ENCODE data around the gene SIRT1. TPM values are rescaled to one million over a fixed set of nuclear protein-coding genes. Genes with fewer than 3 reads are reported as not detected.

The SIRT1 gene
- total RNA-seq, 1 experiment from 2014 or later: 22.8 TPM

GRCh38 chr10:67943917-67944316, 59.5 kb downstream of the SIRT1 start:
- H3K9me3 ChIP-seq (ENCODE audit: control insufficient read depth in 1 of 2, insufficient read depth in 1 of 2, low read depth in 1 of 2, low read length in 2 of 2): no peaks in the 10 kb centered on the region
- H2AFZ ChIP-seq (ENCODE audit: low read depth, low read length, poor library complexity, severe bottlenecking): no peak overlapping the region
- ATAC-seq: no peak
- no peak for TF ChIP-seq ATF3 (IDR thresholded peaks at IDR 0.05)
- no peak for TF ChIP-seq ELF1 (IDR thresholded peaks at IDR 0.05; ENCODE audit: borderline replicate concordance, low read depth)
- no peak for TF ChIP-seq JUND (IDR thresholded peaks at IDR 0.05)
- no peak for TF ChIP-seq TCF7L2 (IDR thresholded peaks at IDR 0.05; ENCODE audit: borderline replicate concordance, extremely low read depth, insufficient read depth, insufficient read length)
- H4K20me1 ChIP-seq (ENCODE audit: insufficient read depth): no peaks in the 10 kb centered on the region
- no peaks in the 10 kb centered on the region for H3K27me3 ChIP-seq (ENCODE audit: insufficient read depth, low read length)
- no TSS peak for BruUV-seq (replicated peaks)
- H3K36me3 ChIP-seq (ENCODE audit: control insufficient read depth in 1 of 2, insufficient read depth in 2 of 2, low read length in 2 of 2): peaks cover 0 to 2% of the 10 kb centered on the region in 2 experiments; a peak in 1 of 4 replicates
- H3K4me1 ChIP-seq (ENCODE audit: control insufficient read depth in 1 of 2, insufficient read depth in 2 of 2, low read length in 2 of 2): no peaks in the 10 kb centered on the region
- H3K4me3 ChIP-seq (replicated peaks in 1 of 2; ENCODE audit: low read depth in 1 of 2, low read length in 2 of 2): no peak overlapping the region
- no peak overlapping the region for H3K27ac ChIP-seq (ENCODE audit: low read depth, low read length)
- RAD21 ChIA-PET (ENCODE audit: low non-redundant PET in 1 of 2, low total read pairs in 2 of 2, uncharacterized antibody in 2 of 2, unreplicated experiment in 2 of 2): no interaction called here
- no peak overlapping the region for H3K4me2 ChIP-seq (ENCODE audit: low read length)
- H3K79me2 ChIP-seq (ENCODE audit: insufficient read depth, low read length): no peaks in the 10 kb centered on the region
- no peak for DNase-seq (ENCODE audit: low read depth, low spot score)
- CTCF ChIA-PET: no interaction called here
- H3K9me2 ChIP-seq (ENCODE audit: insufficient read depth): no peaks in the 10 kb centered on the region
- no peak overlapping the region for H3K9ac ChIP-seq (ENCODE audit: low read length)
- intact Hi-C loops (cut with micrococcal nuclease): no loop called here
- POLR2A ChIA-PET: no interaction called here

- POLR2A ChIA-PET: no interaction called here
- RAD21 ChIA-PET (ENCODE audit: low non-redundant PET in 1 of 2, low total read pairs in 2 of 2, uncharacterized antibody in 2 of 2, unreplicated experiment in 2 of 2): no interaction called here
- no peaks in the 10 kb centered on the region for H3K4me1 ChIP-seq (ENCODE audit: control insufficient read depth in 1 of 2, insufficient read depth in 2 of 2, low read length in 2 of 2)
- no peak overlapping the region for H3K27ac ChIP-seq (ENCODE audit: low read depth, low read length)
- H3K36me3 ChIP-seq (ENCODE audit: control insufficient read depth in 1 of 2, insufficient read depth in 2 of 2, low read length in 2 of 2): peaks cover 5 to 9% of the 10 kb centered on the region in 2 experiments; a peak in 2 of 4 replicates
- no peak for DNase-seq (ENCODE audit: low read depth, low spot score)
- H3K4me2 ChIP-seq (ENCODE audit: low read length): no peak overlapping the region
- no TSS peak for BruUV-seq (replicated peaks)
- no peaks in the 10 kb centered on the region for H3K9me3 ChIP-seq (ENCODE audit: control insufficient read depth in 1 of 2, insufficient read depth in 1 of 2, low read depth in 1 of 2, low read length in 2 of 2)
- no peaks in the 10 kb centered on the region for H3K27me3 ChIP-seq (ENCODE audit: insufficient read depth, low read length)
- no peak for ATAC-seq
- H3K9me2 ChIP-seq (ENCODE audit: insufficient read depth): no peaks in the 10 kb centered on the region
- intact Hi-C loops (cut with micrococcal nuclease): no loop called here
- H3K9ac ChIP-seq (ENCODE audit: low read length): no peak overlapping the region
- no peaks in the 10 kb centered on the region for H3K79me2 ChIP-seq (ENCODE audit: insufficient read depth, low read length)
- no peaks in the 10 kb centered on the region for H4K20me1 ChIP-seq (ENCODE audit: insufficient read depth)
- CTCF ChIA-PET: no interaction called here
- no peak overlapping the region for H2AFZ ChIP-seq (ENCODE audit: low read depth, low read length, poor library complexity, severe bottlenecking)
- H3K4me3 ChIP-seq (replicated peaks in 1 of 2; ENCODE audit: low read depth in 1 of 2, low read length in 2 of 2): no peak overlapping the region
- TF ChIP-seq REST (IDR thresholded peaks at IDR 0.05; ENCODE audit: low read depth) (no peak), POLR2A (IDR thresholded peaks at IDR 0.05; ENCODE audit: borderline replicate concordance, extremely low read depth, insufficient read depth, insufficient read length) (no peak), CTCF (IDR thresholded peaks at IDR 0.05 in 2 of 3, conservative IDR thresholded peaks at IDR 0.05 in 1 of 3; ENCODE audit: borderline replicate concordance in 1 of 3, insufficient read depth in 1 of 3, low read depth in 2 of 3, low read length in 2 of 3) (no peak), SIN3A (IDR thresholded peaks at IDR 0.05; ENCODE audit: low read depth) (no peak), ZBTB33 (IDR thresholded peaks at IDR 0.05; ENCODE audit: extremely low read depth, insufficient replicate concordance, low read length) (no peak), ZFX (IDR thresholded peaks at IDR 0.05) (no peak), EZH2 (IDR thresholded peaks at IDR 0.05) (no peak), CEBPB (IDR thresholded peaks at IDR 0.05; ENCODE audit: low read depth) (no peak), EZH2phosphoT487 (IDR thresholded peaks at IDR 0.05; ENCODE audit: borderline replicate concordance) (no peak), ELF1 (IDR thresholded peaks at IDR 0.05; ENCODE audit: borderline replicate concordance, low read depth) (no peak), SP1 (IDR thresholded peaks at IDR 0.05; ENCODE audit: low read depth) (no peak), JUND (IDR thresholded peaks at IDR 0.05) (no peak)
Observed at GRCh38 chr10:67955614-67956013, 71.2 kb downstream of the SIRT1 start.

Measured in HCT116 (cell line).